NCI-H345 (cell line): Measurements from ENCODE around the gene ZNF609.
A peak's percentile ranks its signal among the peaks of the same experiment; 100 is the strongest.

Experiments
- DNase-seq: peaks from one replicate; lab custom pipeline; 2025; lab: John Stamatoyannopoulos, UW

ZNF609 gene, protein sequence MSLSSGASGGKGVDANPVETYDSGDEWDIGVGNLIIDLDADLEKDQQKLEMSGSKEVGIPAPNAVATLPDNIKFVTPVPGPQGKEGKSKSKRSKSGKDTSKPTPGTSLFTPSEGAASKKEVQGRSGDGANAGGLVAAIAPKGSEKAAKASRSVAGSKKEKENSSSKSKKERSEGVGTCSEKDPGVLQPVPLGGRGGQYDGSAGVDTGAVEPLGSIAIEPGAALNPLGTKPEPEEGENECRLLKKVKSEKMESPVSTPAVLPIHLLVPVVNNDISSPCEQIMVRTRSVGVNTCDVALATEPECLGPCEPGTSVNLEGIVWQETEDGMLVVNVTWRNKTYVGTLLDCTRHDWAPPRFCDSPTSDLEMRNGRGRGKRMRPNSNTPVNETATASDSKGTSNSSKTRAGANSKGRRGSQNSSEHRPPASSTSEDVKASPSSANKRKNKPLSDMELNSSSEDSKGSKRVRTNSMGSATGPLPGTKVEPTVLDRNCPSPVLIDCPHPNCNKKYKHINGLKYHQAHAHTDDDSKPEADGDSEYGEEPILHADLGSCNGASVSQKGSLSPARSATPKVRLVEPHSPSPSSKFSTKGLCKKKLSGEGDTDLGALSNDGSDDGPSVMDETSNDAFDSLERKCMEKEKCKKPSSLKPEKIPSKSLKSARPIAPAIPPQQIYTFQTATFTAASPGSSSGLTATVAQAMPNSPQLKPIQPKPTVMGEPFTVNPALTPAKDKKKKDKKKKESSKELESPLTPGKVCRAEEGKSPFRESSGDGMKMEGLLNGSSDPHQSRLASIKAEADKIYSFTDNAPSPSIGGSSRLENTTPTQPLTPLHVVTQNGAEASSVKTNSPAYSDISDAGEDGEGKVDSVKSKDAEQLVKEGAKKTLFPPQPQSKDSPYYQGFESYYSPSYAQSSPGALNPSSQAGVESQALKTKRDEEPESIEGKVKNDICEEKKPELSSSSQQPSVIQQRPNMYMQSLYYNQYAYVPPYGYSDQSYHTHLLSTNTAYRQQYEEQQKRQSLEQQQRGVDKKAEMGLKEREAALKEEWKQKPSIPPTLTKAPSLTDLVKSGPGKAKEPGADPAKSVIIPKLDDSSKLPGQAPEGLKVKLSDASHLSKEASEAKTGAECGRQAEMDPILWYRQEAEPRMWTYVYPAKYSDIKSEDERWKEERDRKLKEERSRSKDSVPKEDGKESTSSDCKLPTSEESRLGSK (N-terminal part only)

DNA sequence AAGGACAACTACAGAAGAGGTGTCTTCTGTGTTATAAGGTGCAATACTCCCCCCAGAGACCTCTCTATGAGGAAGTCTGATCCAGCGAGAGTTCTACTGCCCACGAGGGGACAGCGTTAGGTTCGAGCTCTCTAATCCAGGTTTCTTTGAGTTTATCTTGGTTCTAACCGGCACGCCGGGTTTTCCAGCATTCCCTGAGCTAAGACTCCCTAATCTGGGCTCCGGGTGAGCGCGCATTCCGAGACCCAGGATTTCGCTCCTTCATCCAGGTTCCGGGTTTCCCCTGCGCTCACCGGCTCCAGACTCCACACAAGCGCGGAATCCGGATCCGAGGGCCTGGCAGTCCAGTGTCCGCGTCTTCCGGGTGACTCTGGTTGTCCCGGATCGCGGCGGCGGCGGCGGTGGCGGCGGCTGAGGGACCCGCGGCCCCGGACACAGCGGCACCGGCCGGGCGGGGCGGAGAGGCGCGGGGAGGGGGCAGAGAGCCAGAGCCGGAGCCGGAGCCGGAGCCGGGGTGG is at the start of gene ZNF609:
Gene ZNF609 (plus strand): TSS at position 373 of the 518 bp plus-strand sequence. CDS start 38,842 bp downstream, outside the sequence.
- DNase-seq: peak; percentile 84

DNA sequence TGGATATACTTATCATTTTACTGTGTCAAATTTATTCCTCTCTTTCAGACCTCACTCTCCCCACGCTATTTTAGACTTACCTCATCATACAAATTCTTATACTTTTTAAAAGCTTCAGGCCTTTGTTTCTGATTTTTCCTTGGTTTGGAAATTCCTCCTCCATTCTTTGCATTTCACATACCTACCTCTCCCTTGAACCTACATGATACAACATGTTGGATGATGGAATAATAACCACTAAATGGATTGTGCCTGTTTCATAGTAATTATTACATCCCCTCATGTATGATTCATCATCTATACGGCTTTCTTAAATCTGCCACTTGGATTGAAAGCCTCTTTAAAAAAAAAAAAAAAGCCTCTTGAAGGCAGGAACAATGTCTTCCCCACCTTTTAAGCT is 48.2 kb upstream of the ZNF609 start:
- no peak for DNase-seq

DNA sequence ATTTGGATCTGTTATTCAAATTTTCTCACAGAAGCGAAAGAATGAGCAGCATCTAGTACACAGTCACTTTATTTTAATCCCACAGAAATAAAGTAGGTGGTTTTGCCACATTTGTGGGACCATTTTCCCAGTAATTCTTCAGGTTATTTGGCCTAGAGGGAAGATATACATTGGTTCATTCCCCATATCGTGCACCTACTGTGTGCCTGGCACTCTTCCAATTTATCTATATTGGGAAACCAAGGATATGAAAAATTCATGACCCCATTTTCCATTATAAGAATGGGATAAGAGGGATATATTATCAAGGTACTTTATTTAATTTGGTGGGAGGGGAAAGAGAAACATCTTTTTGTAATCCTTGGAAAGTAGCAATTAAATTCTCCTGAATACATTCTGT is 37.7 kb upstream of the ZNF609 start:
- DNase-seq: no peak

DNA sequence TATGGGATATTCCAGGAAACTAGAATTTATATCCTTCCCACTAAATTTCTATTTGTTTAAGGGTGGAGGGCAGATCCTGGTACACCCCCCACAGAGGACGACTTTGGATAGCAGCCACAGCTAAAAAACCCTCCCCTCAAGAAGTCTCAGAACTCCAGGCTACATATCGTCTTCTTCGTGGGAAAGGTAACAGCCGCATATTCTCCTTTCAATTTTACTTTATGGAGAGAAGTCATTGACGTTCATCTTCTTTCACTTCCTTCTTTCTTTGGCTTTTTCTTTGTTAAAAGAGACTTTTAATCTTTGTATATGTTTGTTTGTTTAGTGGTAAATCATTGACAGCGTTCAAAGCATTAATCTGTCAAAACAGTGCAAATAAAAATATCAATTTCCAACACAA is 36.4 kb upstream of the ZNF609 start:
- no peak for DNase-seq

DNA sequence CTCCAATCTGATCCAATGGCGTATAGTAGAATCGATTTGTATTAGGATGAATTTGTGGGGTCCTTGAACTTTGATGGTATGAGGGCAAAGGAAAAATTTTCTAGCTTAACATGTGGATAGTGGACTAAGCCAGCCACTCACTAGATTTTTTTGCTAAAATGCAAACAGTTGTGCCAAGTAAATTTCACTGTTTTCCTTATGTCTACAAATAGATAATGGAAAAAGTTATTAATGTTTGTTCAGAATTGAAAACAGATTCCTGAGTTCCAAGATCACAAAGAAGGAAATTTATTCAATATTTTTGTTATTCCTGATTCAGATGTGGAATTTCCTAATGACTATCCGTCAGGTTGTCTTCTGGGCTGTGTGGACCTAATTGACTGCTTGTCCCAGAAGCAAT is 35.2 kb upstream of the ZNF609 start:
- DNase-seq: no peak

DNA sequence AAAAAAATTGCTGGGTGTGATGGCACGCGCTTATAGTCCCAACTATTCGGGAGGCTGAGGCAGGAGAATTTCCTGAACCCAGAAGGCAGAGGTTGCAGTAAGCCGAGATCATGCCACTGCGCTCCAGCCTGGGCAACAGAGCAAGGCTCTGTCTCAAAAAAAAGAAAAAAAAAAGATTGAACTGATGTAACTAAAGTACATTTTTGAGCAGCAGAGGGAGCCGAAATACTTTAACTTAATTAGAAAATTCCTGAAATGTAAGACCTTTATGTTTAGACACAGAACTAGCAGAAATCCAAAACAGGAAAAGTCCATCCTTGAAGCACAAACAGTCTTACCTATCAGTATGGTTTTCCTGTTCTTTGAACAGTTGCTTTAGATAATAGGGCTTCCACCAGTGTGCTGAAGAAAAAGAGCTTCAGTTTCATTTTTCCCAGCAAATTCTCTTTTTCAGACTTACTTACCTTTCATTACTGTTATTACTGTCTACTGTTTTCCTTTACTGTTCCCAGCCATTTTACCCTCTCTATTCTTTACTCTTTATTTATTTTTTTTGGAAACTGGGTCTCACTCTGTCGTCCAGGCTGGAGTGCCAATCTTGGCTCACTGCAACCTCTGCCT is 33.4 kb upstream of the ZNF609 start:
- DNase-seq: peak; percentile 26

DNA sequence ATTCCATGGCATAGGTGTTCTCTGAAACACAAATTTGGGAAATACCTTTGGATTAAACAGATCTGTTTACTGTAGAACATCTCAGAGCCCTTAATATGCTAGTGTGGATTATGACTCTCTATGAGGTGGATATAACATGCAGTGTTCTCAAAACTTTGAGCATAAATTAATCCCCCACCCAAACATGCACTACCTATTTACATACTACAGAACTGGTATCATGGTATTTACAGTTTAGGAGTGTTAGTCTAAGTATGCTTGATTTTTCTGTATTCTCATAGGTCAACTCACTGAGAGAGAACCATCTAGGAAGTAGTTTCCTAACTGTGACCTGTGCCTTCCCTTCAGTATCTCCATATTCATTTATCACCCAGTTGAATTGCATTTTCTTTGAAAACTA is 30.9 kb upstream of the ZNF609 start:
- no peak for DNase-seq

DNA sequence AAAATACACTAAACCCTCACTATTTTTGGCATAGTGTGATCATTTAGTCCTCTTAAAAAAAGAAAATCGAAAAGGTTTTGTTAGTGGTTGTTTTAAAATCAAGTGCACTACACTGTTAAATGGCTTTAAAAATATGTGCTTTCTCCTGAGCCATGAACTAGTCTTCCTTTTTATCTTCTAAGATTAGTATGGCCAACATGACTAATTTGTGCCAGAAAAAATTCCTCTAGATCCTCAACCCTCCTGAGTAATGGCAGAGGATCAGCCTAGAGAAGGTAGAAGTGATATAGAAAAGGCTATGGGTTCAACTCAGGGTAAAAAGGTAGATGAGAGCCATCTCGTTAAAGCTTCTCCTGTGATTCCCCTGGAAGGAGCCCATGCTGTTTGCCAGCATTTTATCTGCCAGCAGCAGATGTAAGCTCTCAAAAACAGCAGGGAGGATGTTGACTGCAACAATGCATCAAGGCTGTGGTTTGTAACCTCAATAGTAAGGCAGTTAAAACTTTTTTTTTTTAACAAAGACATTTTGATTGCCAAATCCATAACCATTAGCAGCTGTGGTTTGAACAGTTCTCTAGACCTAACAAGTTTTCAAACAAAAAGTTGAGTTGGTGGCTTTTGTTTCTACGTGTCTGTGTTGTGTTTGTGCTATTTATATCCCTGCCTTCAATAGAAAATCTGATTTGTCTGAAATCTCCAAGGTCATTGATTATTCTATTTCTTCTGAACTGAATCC is 30.2 kb upstream of the ZNF609 start:
- DNase-seq: peak; percentile 85

DNA sequence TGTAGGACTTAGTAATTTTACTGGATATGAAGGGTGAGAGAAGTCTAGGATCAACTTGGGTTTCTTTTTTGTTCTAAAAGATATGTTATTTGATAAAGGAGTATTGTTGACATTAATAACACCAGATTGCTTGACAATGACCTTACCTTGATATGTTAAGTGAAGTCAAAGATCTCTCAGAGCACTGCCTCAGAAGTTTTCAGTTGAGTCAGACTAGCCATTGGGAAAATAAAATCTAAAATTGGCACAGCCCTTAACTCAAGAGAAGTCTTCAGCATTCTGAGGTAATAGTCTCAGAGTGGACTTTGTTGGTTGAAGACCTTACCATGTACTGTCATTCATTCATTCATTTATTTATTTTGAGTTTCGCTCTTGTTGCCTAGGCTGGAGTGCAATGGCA is 22.4 kb upstream of the ZNF609 start:
- DNase-seq: no peak

DNA sequence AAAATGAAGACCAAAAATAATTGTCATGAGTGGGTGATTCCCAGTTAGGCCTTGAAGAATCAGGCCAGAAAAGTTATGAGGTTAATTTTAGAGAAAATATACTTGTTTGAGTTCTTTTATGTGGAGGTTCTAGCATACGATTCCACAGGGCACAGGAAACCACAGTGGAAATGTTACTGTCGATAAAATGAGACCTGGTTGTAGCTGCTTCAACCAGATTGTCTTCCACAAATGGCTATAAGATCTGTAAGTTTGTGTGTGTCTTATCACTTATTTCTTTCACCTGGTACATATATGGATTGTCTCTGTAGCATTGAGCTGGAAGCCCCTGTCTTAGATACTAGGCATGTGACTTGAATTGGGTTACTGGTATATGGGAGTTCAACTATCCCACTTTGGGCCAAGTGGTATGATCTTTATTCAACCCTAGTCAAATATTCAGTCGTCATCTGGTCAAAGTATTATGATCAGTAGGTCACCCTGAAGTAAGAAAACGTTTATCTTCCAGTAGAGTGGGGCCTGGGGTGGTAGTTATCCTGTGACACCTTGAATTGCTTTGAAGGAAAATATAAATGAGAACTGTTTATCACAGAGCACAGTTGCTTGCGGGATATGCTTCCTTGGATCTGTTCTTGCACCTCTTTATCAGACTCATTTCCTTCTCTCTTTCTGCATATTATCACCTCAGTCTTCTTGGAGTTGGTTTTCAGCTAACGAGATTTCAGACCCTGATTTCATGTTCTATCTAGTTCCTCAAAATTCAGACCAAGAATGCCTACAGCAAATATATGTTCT is 21.5 kb upstream of the ZNF609 start:
- DNase-seq: no peak

DNA sequence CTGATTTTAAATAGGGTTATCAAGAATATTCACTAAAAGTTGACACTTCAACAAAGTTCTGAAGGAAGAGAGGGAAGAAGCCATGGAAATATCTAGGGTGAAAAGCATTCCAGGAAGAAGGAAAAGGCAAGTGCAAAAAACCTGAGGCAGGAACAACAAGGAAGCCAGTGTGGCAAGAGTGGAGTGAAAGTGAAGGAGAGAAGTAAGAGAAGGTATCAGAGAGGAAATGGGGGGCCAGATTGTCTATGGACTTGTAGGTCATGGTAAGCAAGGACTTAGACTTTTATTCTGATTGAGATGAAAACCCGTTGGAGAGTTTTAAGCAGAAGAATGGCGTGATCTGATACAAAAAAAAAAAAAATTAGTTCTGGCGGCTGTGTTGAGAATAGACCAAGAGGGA is 18.5 kb upstream of the ZNF609 start:
- no peak for DNase-seq

DNA sequence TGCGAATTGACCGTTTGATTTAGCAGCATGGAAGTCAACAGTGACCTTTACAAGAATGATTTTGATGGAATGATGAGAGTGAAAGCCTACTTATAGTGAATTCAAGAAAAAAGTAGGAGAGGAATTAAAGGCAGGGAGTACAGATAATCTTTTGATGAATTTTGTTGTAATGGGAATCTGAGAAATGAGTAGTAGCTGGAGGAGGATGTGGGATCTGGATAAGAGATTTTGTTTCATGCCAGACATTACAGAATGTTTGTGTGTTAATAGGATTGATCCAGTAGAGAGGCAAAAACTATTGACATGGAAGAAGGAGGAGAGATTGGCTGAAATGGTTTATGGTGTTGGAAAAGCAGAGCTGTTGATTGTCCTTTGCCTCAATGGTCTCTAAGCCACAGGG is 17.4 kb upstream of the ZNF609 start:
- no peak for DNase-seq

DNA sequence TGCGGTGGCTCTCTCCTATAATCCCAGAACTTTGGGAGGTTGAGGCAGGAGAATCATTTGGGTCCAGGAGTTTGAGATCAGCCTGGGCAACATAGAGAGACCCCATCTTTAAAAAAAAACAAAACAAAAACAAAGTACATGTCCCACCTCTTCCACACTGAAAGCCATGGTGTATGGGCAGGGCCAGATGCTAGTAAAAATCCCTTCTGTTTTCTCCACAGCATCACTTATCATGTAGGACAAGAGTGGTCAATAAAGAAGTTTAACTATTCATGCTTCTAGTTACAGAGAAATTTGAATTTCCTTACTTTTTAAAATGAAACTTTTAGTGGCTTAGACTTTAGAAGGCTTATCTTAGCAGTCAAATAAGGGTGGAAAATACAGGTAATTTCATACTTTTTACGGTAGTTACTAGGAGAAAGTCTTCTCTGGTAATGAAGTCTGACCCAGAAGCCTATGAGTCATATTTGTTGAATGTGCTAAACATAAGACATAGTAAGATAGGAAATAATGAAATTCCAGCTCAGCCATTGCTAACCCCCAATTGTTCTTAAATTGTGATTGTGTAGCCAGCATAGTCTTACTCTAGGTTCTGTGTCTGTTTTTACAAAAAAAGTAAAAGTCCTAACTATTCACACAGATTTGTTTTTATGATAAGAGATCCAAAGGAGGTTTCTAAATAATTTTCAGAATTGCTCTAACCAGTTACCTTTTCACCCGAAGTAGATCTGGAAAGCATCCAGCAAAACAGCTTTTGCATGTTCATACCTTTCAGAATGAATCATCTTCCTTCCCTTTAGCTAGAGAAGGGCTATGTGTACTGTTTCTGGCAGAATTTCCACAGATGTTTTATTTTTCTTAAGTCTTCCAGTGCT is 16.4 kb upstream of the ZNF609 start:
- no peak for DNase-seq

DNA sequence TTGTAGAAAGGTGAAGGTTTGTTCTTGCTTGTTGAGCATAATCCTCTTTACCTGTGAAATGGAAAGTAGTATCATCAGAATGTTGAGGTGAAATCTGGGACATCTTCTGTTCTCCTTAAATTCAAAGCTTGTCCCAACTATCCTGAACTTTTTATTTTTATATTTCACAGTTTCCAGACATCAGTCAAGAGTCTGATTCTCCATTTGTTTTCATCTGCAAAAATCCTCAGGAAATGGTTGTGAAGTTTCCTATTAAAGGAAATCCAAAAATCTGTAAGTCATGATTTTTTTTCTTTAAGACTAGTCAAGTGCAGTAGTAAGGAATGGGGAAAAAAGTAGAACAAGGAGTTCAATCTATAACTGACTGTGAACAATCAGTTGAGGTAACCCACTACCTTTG is 15.5 kb upstream of the ZNF609 start:
- DNase-seq: no peak

DNA sequence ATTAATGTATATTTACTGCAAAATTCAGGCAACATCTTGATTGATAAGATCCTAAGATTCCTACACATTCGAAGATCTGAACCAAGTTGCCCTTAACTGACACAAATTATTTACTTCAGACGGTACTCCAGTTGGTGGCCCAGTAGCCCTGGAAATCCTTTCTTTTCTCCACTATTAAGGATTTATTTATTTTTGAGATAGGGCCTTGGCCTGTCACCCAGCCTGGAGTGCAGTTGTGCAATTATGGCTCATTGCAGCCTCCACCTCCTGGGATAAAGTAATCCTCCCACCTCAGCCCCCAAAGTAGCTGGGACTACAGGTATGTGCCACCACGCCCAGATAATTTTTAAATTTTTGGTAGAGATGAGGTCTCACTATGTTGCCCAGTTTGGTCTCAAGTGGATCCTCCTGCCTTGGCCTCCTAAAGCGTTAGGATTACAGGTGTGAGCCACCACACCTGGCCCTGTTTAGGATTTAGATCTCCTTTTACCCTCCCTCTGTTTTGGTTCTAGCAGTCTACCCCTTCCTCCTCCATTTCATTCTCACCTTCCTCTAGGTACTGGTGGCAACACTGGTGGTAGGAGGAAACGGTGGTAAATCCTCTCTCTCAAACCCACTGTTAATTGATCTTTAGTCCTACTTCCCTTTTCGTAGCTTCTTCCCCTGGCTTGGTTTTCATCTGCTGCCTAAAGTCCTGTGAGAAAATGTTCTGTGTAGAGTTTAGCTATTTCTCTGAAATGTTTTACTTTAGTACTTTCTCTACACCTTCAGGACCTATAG is 12.7 kb upstream of the ZNF609 start:
- DNase-seq: no peak

DNA sequence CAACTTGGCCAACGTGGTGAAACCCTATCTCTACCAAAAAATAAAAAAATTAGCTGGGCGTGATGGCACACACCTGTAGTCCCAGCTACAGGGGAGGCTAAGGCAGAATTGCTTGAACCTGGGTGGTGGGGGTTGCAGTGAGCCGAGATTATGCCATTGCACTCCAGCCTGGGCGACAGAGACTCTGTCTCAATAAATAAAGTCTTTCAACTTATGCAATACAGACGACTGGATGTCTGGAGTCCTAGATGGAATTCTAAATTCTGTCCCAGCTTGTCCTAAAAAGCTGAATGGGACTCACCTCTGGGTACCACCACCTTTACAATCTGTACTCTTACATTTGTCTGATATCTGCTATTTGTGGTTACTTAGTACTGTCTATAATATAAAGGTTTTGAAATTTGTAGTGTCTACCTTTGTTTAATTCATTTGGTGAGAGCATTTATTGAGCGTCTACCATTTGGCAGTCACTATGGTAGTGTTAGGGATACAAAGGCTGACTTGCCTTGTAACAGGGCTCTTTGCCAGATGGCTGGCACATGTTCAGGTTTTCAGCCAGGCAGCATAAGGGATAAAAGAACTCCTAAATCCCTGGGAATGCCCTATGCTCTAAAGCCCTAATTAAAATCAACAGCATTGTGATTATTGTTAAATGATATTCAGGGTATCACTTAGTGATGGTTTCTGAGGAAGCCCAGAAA is 7.2 kb upstream of the ZNF609 start:
- DNase-seq: peak; percentile 64

DNA sequence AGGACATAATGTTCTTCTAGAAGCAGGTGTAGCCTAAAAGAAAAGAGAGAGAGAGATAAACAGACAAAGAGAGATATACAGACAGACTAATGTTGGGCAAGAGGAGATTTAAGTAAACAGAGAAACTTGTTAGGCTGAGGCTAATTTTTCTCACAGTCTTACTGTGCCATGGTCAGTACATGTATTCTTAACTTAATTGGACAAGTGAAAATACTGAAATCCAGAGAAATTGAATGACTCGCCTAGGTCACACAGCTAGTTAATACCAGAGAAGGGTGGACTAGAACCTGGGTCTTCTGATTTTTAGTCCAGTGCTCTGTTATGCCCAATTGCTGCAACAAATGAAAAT is 6.7 kb upstream of the ZNF609 start:
- no peak for DNase-seq

DNA sequence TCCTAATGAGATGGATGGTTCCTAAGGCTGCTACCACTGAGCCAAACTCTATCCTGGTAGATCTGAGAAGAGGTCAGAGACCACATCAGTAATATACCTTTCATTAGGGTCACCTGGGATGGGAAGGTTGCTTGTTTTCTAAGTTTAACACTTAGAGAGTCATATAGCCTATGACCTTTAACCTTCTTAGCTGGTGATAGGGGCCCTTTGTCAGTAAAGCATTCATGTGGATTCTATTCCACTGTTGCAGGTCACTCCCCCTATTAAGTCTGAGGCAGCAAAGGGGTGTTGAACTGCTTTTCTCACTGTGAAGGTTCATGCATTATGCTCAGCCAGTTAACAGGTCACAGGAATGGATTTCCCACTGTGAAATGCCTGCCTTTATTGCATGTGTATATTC is 6.1 kb upstream of the ZNF609 start:
- DNase-seq: no peak
